Measurements from ENCODE around the gene SLC30A10.

DNA sequence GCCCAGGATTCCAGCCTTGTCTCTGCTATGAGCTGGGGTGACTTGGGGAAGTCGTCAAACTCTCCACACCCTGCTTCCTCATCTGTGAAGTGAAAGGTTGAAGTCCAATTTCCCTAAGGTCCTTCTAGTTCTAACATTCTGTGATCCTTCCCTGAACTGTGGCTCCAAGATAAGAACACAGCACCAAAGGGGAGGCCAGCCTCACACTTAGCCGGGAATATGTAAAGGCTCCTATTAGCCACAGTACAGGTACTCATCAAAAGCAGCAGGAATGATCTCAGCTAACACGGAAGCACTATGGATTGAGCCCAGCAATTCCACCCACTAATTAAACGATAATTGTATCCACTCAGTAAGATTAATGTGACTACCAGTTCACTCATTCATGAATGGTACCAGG is 4.0 kb downstream of the SLC30A10 start:
- TF ChIP-seq, protein P1, sequence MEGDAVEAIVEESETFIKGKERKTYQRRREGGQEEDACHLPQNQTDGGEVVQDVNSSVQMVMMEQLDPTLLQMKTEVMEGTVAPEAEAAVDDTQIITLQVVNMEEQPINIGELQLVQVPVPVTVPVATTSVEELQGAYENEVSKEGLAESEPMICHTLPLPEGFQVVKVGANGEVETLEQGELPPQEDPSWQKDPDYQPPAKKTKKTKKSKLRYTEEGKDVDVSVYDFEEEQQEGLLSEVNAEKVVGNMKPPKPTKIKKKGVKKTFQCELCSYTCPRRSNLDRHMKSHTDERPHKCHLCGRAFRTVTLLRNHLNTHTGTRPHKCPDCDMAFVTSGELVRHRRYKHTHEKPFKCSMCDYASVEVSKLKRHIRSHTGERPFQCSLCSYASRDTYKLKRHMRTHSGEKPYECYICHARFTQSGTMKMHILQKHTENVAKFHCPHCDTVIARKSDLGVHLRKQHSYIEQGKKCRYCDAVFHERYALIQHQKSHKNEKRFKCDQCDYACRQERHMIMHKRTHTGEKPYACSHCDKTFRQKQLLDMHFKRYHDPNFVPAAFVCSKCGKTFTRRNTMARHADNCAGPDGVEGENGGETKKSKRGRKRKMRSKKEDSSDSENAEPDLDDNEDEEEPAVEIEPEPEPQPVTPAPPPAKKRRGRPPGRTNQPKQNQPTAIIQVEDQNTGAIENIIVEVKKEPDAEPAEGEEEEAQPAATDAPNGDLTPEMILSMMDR (IDR thresholded peaks at IDR 0.05; ENCODE audit: low read depth, low read length): no peak
- TF ChIP-seq EZH2phosphoT487 (IDR thresholded peaks at IDR 0.05; ENCODE audit: low read depth): no peak

Data from OCI-LY3 (cell line).